GM12872 (cell line): ENCODE measurements around the gene HELZ.

Source experiments
- CTCF ChIP-seq: IDR thresholded peaks from 3 replicates; pipeline ENCODE4 v1.5.1; 2011; ENCODE audit warnings: low read depth, mild to moderate bottlenecking, low read length, moderate library complexity; ENCODE audit not compliant: insufficient read depth

The HELZ gene

DNA sequence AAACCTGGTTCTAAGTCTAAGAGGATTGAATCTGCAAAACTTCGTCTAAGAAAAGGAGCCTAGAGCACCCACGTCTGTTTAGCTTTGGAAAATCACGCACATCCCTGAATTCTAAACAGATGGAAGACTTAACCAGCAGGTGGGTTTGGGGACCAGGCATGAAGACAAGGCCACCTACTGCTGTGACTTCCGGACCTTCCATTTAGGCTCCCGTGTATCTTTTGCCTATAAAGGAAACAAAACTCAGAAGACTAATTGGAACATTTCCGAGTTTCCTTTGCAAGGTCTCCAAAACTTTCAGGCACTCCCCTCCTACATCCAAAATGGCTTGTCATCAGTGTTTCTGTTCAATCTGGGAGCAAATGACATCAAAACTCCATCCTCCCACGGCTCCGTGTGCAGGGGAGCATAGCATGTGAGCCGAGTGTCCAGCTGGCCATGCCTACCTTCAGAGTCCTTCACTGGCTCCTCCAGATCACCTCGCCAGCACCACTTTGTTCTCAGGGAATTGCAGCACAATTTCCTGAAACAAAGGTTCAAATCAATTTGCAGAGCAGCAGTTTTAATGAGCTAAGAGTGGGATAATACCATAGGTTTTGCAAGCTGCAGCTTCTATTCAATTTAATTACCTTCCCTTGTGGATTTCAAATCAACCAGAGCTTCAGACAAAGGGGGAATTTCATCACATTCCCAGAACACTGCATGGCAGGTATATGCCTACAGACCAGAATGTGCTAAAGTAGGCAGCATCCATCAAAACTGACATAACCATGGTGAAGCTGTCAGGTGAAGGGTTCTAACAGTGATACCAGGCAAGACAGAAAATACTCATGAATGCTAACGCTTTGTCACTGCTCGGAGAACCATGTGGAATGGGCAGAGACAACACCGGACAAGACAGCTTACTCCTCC lies 177.2 kb downstream of the HELZ start:
- TF ChIP-seq CTCF: no peak

GRCh38 chr17:67066717-67067116 lies 178.3 kb downstream of the HELZ start:
- no peak for TF ChIP-seq CTCF

- no peak for TF ChIP-seq CTCF
Measured at GRCh38 chr17:67063141-67063540, 181.9 kb downstream of the HELZ start.

DNA sequence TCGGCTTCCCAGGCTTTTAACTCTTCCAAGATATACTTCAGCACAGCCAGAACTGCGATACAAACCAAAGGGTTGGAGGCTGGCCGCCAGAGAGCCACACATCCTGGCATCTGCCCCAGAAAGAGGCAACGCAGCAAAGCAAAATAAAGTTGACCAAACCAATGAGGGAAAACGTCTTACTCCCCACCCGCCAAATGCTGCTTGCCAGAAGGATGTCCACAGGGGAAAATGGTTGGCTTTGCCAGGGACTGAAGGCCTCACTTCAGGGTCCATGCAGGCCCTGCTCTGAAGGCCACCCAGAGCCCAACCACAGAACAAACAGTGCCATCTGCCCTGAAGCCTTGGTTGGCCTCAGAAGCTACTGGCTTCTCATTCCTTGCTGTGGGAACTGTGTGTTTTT lies 185.6 kb downstream of the HELZ start:
- no peak for TF ChIP-seq CTCF

- TF ChIP-seq CTCF: no peak
Measured at GRCh38 chr17:67058036-67058435, 187.0 kb downstream of the HELZ start.

DNA sequence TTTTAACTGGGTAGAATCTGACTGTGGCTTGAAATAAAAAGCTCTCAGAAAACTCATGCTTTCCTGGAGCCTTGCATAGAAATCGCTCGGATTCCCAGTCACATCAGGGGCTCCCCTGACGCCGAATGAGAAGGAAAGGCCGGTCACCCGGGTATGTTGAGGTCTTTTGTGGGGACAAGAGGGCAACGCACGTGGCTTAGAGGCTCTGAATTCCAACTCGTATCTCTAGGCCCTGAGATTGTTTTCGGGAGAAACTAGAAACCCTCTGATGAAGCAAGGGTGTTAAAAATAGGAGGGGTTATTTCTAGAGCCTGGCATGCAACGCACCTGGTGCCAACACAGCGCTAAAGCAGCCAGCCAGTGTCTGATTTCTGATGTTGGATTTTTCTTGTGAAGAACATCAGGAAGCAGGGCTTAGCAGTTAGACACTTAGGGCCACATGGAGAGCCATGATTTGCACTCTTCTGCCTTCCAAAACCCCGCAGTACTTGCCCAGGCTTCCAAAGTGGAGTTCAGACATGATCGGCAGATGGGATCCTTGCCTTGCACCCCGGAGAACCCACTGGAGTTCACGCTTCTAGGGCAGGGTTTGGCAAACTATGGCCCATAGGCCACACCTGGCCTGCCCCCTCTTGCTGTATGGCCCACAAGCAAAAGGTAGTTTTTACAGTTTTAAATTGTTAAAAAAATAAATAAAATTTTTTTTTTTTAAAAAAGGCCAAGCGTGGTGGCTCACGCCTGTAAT lies 188.1 kb downstream of the HELZ start:
- TF ChIP-seq CTCF: no peak
